ENCODE data around the gene NUPR1. TPM values are rescaled to one million over a fixed set of nuclear protein-coding genes. Genes with fewer than 3 reads are reported as not detected.
"Not testable (repeated sequence)": the region's sequence is repeated elsewhere in the genome, so short reads cannot be mapped to it uniquely, and the experiment has no call there.

The NUPR1 gene
- total RNA-seq, 1 donor from 2014 or later: not detected

DNA sequence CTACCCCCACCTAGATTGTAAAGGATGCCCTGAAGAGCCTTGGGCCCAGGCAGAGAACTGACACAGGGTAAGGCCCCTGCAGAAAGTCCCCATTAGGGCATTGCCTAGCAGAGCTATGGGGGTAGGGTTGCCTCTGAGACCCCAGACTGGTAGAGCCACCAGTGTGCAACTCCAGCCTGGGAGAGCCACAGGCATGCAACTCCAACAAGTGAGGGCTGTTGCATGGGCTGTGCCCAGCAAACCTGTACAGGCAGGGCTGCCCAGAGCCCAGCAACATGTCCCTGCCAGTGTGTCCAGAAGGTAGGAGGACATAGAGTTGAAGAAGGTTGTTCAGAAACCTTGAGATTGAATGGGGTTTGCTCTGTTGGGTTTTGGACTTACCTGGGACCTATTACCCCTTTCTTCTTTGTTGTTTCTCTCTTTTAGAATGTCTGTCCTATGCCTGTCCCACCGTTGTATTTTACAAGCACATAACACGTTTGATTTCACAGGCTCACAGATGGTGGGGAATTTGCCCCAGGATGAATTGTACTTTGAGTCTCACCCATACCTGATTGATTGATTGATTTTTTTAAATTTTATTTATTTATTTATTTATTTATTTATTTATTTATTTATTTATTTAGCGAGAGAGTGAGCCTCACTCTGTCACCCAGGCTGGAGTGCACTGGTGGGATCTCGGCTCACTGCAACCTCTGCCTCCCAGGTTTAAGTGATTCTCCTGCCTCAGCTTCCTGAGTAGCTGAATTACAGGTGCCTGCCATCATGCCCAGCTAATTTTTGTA, 31.4 kb upstream of the NUPR1 start:
- Histone ChIP-seq H3F3A (ENCODE audit: low read depth) (no peaks in the 10 kb centered on the region), H3K9me3 (ENCODE audit: low read depth) (peaks cover 8% of the 10 kb centered on the region), H2AFZ (replicated peaks) (no peak overlapping the region), H3K4me1 (peaks cover 22% of the 10 kb centered on the region), H3K4me3 (no peak overlapping the region), H3K4me2 (no peak overlapping the region), H4K20me1 (ENCODE audit: low read depth) (peaks cover 11% of the 10 kb centered on the region), H3K27ac (no peak overlapping the region), H3K36me3 (peaks cover 6% of the 10 kb centered on the region), H3K79me2 (ENCODE audit: low read depth) (peaks cover 9% of the 10 kb centered on the region), H3K9ac (no peak overlapping the region), H3K27me3 (no peaks in the 10 kb centered on the region)
- Mint-ChIP-seq H3K27me3 (ENCODE audit: insufficient read depth, low read depth) (peaks cover 9% of the 10 kb centered on the region), H3K9me3 (peaks cover 9% of the 10 kb centered on the region), H3K4me1 (peaks cover 31% of the 10 kb centered on the region), H3K27ac (no peak overlapping the region), H3K4me3 (no peak overlapping the region), H3K36me3 (peaks cover 20% of the 10 kb centered on the region)
- DNase-seq (ENCODE audit: low spot score): no peak
- TF ChIP-seq EZH2phosphoT487 (IDR thresholded peaks at IDR 0.05) (no peak), EZH2 (IDR thresholded peaks at IDR 0.05) (no peak)
- TF ChIP-seq, protein P1, sequence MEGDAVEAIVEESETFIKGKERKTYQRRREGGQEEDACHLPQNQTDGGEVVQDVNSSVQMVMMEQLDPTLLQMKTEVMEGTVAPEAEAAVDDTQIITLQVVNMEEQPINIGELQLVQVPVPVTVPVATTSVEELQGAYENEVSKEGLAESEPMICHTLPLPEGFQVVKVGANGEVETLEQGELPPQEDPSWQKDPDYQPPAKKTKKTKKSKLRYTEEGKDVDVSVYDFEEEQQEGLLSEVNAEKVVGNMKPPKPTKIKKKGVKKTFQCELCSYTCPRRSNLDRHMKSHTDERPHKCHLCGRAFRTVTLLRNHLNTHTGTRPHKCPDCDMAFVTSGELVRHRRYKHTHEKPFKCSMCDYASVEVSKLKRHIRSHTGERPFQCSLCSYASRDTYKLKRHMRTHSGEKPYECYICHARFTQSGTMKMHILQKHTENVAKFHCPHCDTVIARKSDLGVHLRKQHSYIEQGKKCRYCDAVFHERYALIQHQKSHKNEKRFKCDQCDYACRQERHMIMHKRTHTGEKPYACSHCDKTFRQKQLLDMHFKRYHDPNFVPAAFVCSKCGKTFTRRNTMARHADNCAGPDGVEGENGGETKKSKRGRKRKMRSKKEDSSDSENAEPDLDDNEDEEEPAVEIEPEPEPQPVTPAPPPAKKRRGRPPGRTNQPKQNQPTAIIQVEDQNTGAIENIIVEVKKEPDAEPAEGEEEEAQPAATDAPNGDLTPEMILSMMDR (IDR thresholded peaks at IDR 0.05): no peak

DNA sequence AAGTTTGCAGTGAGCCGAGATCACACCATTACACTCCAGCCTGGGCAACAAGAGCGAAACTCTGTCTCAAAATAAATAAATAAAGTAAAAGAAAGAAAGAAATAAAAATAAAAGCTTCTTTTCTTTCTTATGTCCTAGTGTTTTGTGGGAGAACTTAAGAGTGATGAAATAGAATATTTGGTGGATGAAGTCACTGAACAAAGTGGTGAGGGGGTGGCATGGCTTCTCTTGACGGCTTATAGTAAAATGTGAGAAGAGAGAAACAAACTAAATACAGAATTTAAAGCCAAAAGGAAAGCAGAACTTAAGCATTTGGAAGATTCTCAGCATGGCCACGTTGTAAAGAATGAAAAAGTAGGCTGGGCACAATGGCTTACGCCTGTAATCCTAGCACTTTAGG, 30.2 kb upstream of the NUPR1 start:
- H3K9me3 ChIP-seq (ENCODE audit: low read depth): peaks cover 8% of the 10 kb centered on the region
- H3K79me2 ChIP-seq (ENCODE audit: low read depth): peaks cover 14% of the 10 kb centered on the region
- no peak overlapping the region for H3K4me3 Mint-ChIP-seq
- no peak overlapping the region for H3K9ac ChIP-seq
- no peak overlapping the region for H3K27ac Mint-ChIP-seq
- peaks cover 11% of the 10 kb centered on the region for H3K9me3 Mint-ChIP-seq
- no peak overlapping the region for H2AFZ ChIP-seq (replicated peaks)
- H3K27me3 Mint-ChIP-seq (ENCODE audit: insufficient read depth, low read depth): peaks cover 5% of the 10 kb centered on the region
- no peak overlapping the region for H3K4me3 ChIP-seq
- H3K27ac ChIP-seq: no peak overlapping the region
- H3F3A ChIP-seq (ENCODE audit: low read depth): peaks cover 2% of the 10 kb centered on the region
- TF ChIP-seq EZH2phosphoT487 (IDR thresholded peaks at IDR 0.05): no peak
- no peak for TF ChIP-seq EZH2 (IDR thresholded peaks at IDR 0.05)
- TF ChIP-seq, protein P1 (IDR thresholded peaks at IDR 0.05): no peak
- H3K27me3 ChIP-seq: no peaks in the 10 kb centered on the region
- H3K4me1 ChIP-seq: peaks cover 13% of the 10 kb centered on the region
- H3K4me1 Mint-ChIP-seq: peaks cover 23% of the 10 kb centered on the region
- no peak overlapping the region for H3K4me2 ChIP-seq
- H3K36me3 Mint-ChIP-seq: peaks cover 20% of the 10 kb centered on the region
- no peak for DNase-seq (ENCODE audit: low spot score)
- peaks cover 11% of the 10 kb centered on the region for H4K20me1 ChIP-seq (ENCODE audit: low read depth)
- peaks cover 6% of the 10 kb centered on the region for H3K36me3 ChIP-seq

DNA sequence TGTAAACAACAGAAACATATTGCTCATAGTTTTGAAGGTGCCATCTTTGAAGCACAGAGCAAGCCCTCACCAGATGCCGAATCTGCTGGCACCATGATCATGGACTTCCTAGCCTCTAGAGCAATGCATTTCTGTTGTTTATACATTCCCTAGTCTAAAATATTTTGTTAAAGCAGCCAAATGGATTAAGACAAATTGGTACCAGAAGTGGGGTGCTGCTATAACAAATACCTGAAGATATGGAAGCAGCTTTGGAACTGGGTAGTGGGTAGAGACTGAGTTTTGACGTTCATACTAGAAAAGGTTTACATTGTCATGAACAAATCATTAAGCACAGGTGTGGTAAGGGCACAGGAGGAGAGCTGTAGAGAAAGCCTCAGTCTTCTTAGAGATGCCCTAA, 28.5 kb upstream of the NUPR1 start:
- H3K79me2 ChIP-seq (ENCODE audit: low read depth): peaks cover 14% of the 10 kb centered on the region
- peaks cover 3% of the 10 kb centered on the region for H3F3A ChIP-seq (ENCODE audit: low read depth)
- H3K27ac ChIP-seq: no peak overlapping the region
- Mint-ChIP-seq H3K27me3 (ENCODE audit: insufficient read depth, low read depth) (peaks cover 2% of the 10 kb centered on the region), H3K27ac (no peak overlapping the region), H3K4me3 (no peak overlapping the region), H3K4me1 (peaks cover 6% of the 10 kb centered on the region), H3K36me3 (peaks cover 20% of the 10 kb centered on the region), H3K9me3 (peaks cover 11% of the 10 kb centered on the region)
- no peak overlapping the region for H3K4me3 ChIP-seq
- peaks cover 8% of the 10 kb centered on the region for H3K9me3 ChIP-seq (ENCODE audit: low read depth)
- TF ChIP-seq, protein P1 (IDR thresholded peaks at IDR 0.05): no peak
- no peak for TF ChIP-seq EZH2phosphoT487 (IDR thresholded peaks at IDR 0.05)
- no peak for TF ChIP-seq EZH2 (IDR thresholded peaks at IDR 0.05)
- no peak overlapping the region for H3K4me2 ChIP-seq
- H3K27me3 ChIP-seq: no peaks in the 10 kb centered on the region
- peaks cover under 1% of the 10 kb centered on the region for H4K20me1 ChIP-seq (ENCODE audit: low read depth)
- no peak overlapping the region for H3K9ac ChIP-seq
- peaks cover 6% of the 10 kb centered on the region for H3K36me3 ChIP-seq
- DNase-seq (ENCODE audit: low spot score): no peak
- H2AFZ ChIP-seq (replicated peaks): no peak overlapping the region
- peaks cover under 1% of the 10 kb centered on the region for H3K4me1 ChIP-seq

DNA sequence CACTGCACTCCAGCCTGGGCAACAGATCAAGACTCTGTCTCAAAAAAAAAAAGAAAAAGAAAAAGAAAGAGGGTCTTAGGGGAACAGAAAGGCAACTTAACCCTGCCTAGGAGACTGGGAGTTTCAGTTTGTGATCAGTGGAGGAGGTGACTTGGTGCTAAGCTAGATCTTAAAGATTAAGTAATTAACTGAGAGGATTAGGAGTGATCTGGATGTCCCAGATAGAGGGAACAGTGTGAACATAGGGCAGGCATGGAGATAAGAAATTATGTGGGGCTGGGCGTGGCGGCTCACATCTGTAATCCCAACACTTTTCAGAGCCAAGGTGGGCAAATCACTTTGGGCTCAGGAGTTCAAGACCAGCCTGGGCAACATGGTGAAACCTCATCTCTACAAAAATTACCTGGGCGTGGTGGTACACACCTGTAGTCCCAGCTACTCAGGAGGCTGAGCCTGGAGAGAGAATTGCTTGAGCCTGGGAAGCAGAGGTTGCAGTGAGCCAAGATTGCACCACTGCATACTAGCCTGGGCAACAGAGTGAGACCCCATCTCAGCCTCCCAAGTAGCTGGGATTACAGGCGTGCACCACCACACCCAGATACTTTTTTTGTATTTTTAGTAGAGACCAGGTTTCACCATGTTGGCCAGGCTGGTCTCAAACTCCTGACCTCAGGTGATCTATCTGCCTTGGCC, 27.6 kb upstream of the NUPR1 start:
- H3K27me3 Mint-ChIP-seq (ENCODE audit: insufficient read depth, low read depth): not testable (repeated sequence)

More for the DNA sequence above, 27.6 kb upstream of the NUPR1 start:
- not testable (repeated sequence) for H3K27ac Mint-ChIP-seq; H3K36me3 ChIP-seq; H3F3A ChIP-seq (ENCODE audit: low read depth); H3K9me3 ChIP-seq (ENCODE audit: low read depth); DNase-seq (ENCODE audit: low spot score); H3K27me3 ChIP-seq; H3K4me2 ChIP-seq; H3K9ac ChIP-seq; H3K4me3 ChIP-seq; H2AFZ ChIP-seq (replicated peaks); H3K4me1 ChIP-seq; H3K4me1 Mint-ChIP-seq; H4K20me1 ChIP-seq (ENCODE audit: low read depth); H3K4me3 Mint-ChIP-seq; H3K27ac ChIP-seq
- peaks cover 14% of the 10 kb centered on the region for H3K79me2 ChIP-seq (ENCODE audit: low read depth)
- Mint-ChIP-seq H3K9me3 (peaks cover 11% of the 10 kb centered on the region), H3K36me3 (peaks cover 20% of the 10 kb centered on the region)
